AG10803 (cell line): ENCODE data around the gene BRWD1.

Source experiments
- DNase-seq: peaks from one replicate; pipeline ENCODE4 v3.0.0; 2010; ENCODE audit warnings: low read depth
- H3K4me3 ChIP-seq: 2 replicates; pipeline ENCODE4 v1.5.1; 2011; ENCODE audit warnings: mild to moderate bottlenecking, low read length, control low read depth
- TF ChIP-seq, protein P1 (sequence below): conservative IDR thresholded peaks from 2 replicates; pipeline ENCODE4 v1.5.1; 2011; ENCODE audit warnings: mild to moderate bottlenecking, low read length, control low read depth, inconsistent platforms

The BRWD1 gene

DNA sequence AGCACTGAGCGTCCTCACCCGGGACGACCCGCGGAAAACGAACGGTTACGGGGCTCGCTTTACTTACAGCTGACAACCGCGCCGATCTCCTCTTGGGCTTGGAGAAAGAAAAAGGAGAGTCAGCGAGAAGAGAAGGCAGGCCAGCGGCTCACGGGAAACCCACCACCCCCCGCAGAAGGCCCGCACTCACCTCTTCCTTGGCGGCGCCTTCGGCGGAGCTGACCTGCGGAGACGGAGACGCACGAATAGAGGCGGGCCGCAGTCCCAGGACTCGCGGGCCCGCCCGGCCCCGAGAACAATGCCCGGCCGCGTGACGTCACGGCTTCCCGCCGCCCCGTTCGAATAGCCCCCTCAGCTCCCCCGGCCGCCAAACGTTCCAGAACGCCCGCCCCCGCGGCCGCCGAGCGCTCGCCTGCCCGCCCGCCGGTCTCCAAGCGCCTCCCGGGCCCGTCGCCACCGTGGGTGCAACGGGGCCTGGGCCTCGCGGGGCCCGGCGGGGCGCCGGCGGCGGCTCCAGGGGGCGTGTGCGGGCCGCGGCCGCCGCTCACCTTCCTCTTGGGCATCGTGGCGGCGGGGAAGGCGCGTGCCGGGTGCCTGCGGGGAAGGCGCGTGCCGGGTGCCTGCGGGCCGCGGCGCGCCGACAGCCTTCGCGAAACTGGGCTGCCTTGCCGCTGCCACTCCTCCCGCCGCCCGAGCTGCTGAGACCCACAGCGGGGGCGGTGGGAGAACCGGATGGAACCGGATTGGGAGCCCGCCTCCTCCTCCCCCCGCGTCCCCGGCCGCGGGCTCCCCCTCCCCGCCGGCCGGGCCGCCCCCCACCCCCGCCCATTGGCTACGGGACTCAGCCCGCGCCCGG is 35.2 kb upstream of the BRWD1 start, which contains the start of gene HMGN1:
Gene HMGN1 (minus strand): TSS at position 734 of the 856 bp plus-strand sequence. CDS start 171 bp downstream, at position 563.
- TF ChIP-seq, protein P1, sequence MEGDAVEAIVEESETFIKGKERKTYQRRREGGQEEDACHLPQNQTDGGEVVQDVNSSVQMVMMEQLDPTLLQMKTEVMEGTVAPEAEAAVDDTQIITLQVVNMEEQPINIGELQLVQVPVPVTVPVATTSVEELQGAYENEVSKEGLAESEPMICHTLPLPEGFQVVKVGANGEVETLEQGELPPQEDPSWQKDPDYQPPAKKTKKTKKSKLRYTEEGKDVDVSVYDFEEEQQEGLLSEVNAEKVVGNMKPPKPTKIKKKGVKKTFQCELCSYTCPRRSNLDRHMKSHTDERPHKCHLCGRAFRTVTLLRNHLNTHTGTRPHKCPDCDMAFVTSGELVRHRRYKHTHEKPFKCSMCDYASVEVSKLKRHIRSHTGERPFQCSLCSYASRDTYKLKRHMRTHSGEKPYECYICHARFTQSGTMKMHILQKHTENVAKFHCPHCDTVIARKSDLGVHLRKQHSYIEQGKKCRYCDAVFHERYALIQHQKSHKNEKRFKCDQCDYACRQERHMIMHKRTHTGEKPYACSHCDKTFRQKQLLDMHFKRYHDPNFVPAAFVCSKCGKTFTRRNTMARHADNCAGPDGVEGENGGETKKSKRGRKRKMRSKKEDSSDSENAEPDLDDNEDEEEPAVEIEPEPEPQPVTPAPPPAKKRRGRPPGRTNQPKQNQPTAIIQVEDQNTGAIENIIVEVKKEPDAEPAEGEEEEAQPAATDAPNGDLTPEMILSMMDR = no peak
- peak; percentile 83 for DNase-seq

DNA sequence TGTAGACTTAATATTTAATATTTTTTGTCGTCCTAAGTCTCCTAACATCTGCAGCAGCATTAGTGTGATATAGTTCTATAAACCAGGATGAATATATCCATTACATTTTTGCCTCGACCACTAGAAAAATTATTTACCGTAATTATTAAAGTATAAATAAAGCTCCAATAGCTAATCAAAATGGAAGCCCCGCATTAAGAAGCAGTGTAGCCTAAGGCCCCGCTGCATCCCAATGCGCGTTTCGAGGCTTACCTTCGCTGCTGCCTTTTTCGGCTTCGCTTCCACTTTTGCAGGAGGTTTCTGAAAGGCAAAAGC is 34.6 kb upstream of the BRWD1 start:
- peak overlapping the region; percentile 86 for H3K4me3 ChIP-seq
- no peak for DNase-seq
- TF ChIP-seq, protein P1 = no peak

More for the DNA sequence above, 35.2 kb upstream of the BRWD1 start, which contains the start of gene HMGN1:
- peak within 1 kb of the TSS; percentile 86 for H3K4me3 ChIP-seq

DNA sequence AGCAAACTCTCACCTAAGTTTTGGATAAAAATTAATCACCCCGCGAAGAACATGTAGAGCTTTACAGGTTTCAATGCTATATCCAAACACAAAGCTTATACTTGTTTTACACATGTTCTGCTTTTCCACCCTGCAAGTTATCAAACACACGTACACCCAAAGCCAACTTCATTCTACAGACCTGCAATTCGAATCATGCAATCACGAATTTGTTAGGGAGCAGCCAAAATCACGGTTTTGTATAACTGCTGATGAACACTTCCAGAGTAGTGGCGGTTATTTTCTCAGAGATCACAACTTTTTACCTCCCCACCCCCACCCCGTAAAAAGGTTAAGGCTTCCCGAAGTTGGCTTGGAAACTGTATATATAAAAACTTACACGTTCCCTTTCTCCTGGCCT is 34.1 kb upstream of the BRWD1 start:
- H3K4me3 ChIP-seq = peak overlapping the region; percentile 86
- DNase-seq = no peak
- TF ChIP-seq, protein P1 = no peak

DNA sequence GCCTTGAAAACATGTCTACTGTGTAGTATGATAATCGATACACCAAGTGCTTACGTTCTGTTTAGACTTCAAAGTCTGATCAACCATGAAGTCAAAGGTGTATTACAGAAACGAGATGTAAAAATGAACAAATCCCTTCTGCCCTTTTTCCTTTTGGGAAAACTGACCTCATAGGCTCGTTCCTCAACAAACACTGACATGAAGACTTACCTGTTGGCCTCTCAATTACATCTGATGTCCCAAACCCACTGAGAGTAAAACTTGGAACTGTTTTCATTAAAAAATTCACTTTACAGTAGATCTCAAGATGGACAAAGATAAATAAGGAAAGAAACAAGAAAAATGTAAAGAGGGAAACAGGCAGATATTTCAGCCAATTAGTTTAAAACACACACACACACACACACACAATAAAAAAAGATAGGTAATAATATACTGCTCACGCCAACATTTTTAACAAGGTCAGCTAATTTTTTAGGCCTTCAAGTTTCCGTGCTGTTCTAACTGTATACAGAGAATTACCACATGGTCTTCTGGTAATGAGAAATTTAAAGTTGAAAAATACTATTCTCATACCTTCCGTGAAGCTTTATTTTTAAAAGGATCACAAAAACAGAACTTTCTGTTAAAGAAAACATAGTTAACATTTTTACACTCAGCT is 33.4 kb upstream of the BRWD1 start:
- H3K4me3 ChIP-seq = no peak overlapping the region
- DNase-seq = no peak
- TF ChIP-seq, protein P1 = no peak

DNA sequence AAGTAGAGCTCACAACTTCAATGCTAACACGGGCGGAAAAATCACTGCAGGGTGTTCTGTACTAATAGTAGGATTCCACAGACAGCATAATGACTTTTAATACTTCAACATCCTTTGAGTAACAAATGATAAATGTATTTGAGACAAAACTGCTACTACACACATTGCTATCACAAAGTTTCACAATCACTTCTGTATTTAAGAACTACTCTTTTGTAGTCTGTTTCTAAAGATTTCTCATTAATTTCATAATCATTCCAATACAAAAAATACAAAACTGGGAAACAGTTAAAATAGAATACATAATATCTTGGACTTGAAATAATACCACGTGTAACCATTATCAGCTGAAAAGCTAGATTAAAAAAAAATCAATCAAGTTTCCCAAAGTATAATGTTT is 32.8 kb upstream of the BRWD1 start:
- no peak for DNase-seq
- TF ChIP-seq, protein P1 = no peak
- H3K4me3 ChIP-seq = no peak overlapping the region

DNA sequence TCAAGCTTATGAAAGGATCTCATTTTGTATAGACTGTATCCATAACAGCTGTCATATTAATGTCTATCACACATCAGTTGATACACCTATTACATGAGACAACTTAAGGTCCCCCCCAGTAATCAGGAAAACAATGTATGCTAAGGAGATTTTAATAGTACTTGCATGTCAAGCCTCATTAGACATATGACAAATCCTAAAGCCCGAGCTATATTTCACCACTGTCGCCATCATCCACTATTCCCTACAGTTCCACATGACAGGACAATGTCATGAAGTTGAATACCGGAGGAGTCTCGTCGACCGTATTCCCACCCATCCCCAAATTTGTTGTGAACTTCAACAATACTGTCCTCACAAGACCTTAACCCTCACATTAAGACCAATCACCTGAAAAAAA is 32.0 kb upstream of the BRWD1 start:
- no peak for DNase-seq
- H3K4me3 ChIP-seq = no peak overlapping the region
- TF ChIP-seq, protein P1 = no peak

DNA sequence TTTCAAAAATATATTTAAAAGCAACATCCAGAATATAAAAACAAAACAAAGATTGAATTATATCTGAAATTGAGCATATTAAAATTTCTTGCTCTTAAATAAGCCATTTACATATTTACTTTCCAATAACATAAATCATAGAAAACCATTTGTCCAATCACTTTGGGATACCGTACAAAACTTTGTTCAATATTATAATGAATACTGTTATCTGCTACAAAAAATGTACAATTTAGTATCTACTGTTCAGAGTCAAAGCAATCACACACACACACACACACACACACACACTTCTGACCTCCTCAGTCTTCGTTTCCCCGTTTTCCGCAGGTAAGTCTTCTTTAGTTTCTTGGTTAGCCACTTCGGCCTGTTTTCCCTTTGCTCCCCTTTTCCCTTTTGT is 31.4 kb upstream of the BRWD1 start:
- TF ChIP-seq, protein P1 = no peak
- DNase-seq = no peak
- H3K4me3 ChIP-seq = no peak overlapping the region
